ENCODE data around the gene CCDC167. TPM values are rescaled to one million over a fixed set of nuclear protein-coding genes. Genes with fewer than 3 reads are reported as not detected.

CCDC167 gene
- total RNA-seq, 4 donors from 2014 or later: 9.4 to 50.7 (median 25.8) TPM

DNA sequence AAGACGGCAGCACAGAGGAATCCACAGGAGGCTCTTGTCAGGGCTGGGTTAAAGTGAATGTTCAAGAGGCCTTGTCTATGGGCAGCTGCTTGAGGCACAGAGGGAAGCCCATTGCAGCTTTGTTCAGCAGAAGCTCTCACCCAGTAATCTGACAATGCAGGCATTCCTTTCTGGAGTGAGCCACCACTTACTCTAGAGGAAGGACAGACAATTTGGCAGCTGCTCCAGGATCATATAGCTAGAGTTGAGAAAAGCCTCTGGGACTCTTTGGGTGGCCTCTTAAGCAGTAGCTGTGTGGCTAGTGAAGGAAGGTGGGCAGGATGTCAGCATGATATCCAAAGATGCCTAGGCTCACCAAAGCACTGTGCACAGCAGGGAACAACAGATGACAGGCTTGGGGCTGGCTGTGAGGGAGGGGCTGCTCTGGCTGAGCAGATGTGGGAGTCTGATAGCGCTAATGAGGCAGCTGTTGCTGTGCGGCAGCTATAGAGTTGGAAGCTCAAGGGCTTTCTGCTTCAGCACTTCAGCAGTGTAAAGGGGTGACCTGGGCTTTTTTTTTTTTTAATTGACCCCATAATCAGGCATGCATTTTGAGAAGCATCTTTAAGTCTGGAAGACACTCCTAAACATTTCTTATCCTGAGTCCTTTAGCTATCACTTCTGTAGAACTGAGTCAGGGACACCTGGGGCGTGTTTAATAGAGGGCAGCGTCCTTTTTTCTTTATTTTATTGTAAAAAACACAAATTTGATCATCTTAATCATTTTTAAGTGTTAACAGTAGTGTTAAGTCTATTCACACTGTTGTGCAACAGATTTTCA lies 39.5 kb downstream of the CCDC167 start:
- no peaks in the 10 kb centered on the region for H3K9me3 ChIP-seq
- H3K4me3 ChIP-seq: no peak overlapping the region
- no peak for DNase-seq (ENCODE audit: low spot score in 2 of 2)
- no peak overlapping the region for H3K27ac ChIP-seq
- 79 to 82% methylated on average over 5 of the region's 5 CpGs for WGBS, 2 donors
- TF ChIP-seq POLR2A (IDR thresholded peaks at IDR 0.05) (no peak), EP300 (IDR thresholded peaks at IDR 0.05) (no peak)
- TF ChIP-seq, protein P1, sequence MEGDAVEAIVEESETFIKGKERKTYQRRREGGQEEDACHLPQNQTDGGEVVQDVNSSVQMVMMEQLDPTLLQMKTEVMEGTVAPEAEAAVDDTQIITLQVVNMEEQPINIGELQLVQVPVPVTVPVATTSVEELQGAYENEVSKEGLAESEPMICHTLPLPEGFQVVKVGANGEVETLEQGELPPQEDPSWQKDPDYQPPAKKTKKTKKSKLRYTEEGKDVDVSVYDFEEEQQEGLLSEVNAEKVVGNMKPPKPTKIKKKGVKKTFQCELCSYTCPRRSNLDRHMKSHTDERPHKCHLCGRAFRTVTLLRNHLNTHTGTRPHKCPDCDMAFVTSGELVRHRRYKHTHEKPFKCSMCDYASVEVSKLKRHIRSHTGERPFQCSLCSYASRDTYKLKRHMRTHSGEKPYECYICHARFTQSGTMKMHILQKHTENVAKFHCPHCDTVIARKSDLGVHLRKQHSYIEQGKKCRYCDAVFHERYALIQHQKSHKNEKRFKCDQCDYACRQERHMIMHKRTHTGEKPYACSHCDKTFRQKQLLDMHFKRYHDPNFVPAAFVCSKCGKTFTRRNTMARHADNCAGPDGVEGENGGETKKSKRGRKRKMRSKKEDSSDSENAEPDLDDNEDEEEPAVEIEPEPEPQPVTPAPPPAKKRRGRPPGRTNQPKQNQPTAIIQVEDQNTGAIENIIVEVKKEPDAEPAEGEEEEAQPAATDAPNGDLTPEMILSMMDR (IDR thresholded peaks at IDR 0.05): no peak
- peaks cover 0 to 95% (median 23%) of the 10 kb centered on the region in 3 donors for H3K36me3 ChIP-seq
- no peaks in the 10 kb centered on the region for H3K27me3 ChIP-seq
- no peaks in the 10 kb centered on the region for H3K4me1 ChIP-seq

GRCh38 chr6:37456816-37457560 lies 42.7 kb downstream of the CCDC167 start:
- no peaks in the 10 kb centered on the region for H3K27me3 ChIP-seq
- TF ChIP-seq POLR2A (IDR thresholded peaks at IDR 0.05) (no peak), EP300 (IDR thresholded peaks at IDR 0.05) (no peak)
- TF ChIP-seq, protein P1 (IDR thresholded peaks at IDR 0.05): no peak
- H3K27ac ChIP-seq: no peak overlapping the region
- WGBS, 2 donors: 55 to 60% methylated on average over 6 of the region's 6 CpGs
- no peaks in the 10 kb centered on the region for H3K4me1 ChIP-seq
- H3K36me3 ChIP-seq: peaks cover 0 to 94% (median 22%) of the 10 kb centered on the region in 3 donors
- no peak for DNase-seq (ENCODE audit: low spot score in 2 of 2)
- no peak overlapping the region for H3K4me3 ChIP-seq
- H3K9me3 ChIP-seq: no peaks in the 10 kb centered on the region

GRCh38 chr6:37456126-37456525 lies 43.6 kb downstream of the CCDC167 start:
- no peaks in the 10 kb centered on the region for H3K4me1 ChIP-seq

GRCh38 chr6:37454420-37455140 lies 45.1 kb downstream of the CCDC167 start:
- no peak for DNase-seq (ENCODE audit: low spot score in 2 of 2)
- peaks cover 0 to 94% (median 12%) of the 10 kb centered on the region in 3 donors for H3K36me3 ChIP-seq
- TF ChIP-seq, protein P1 (IDR thresholded peaks at IDR 0.05): no peak
- TF ChIP-seq POLR2A (IDR thresholded peaks at IDR 0.05): no peak
- TF ChIP-seq EP300 (IDR thresholded peaks at IDR 0.05): no peak
- H3K9me3 ChIP-seq: no peaks in the 10 kb centered on the region
- no peak overlapping the region for H3K4me3 ChIP-seq
- no peak overlapping the region for H3K27ac ChIP-seq
- WGBS, 2 donors: 70 to 72% methylated on average over 8 of the region's 8 CpGs
- no peaks in the 10 kb centered on the region for H3K4me1 ChIP-seq
- H3K27me3 ChIP-seq: no peaks in the 10 kb centered on the region

More at GRCh38 chr6:37456126-37456525, 43.6 kb downstream of the CCDC167 start:
- Histone ChIP-seq H3K27ac (no peak overlapping the region), H3K36me3 (peaks cover 0 to 94% (median 15%) of the 10 kb centered on the region in 3 donors), H3K4me3 (no peak overlapping the region), H3K27me3 (no peaks in the 10 kb centered on the region), H3K9me3 (no peaks in the 10 kb centered on the region)
- TF ChIP-seq EP300 (IDR thresholded peaks at IDR 0.05) (no peak), POLR2A (IDR thresholded peaks at IDR 0.05) (no peak)
- TF ChIP-seq, protein P1 (IDR thresholded peaks at IDR 0.05): no peak
- WGBS, 2 donors: 85 to 86% methylated on average over 6 of the region's 6 CpGs
- no peak for DNase-seq (ENCODE audit: low spot score in 2 of 2)
